HepG2 (cell line): ENCODE results near the gene ZSCAN31. TPM values are rescaled to one million over a fixed set of nuclear protein-coding genes. Genes with fewer than 3 reads are reported as not detected.

Experiments used
- ATAC-seq: fragments of 200-7000 bp; cut with Tn5 transposase; 3 replicates; pipeline ENCODE4 v1.9.1; 2020; ENCODE audit warnings: mild to moderate bottlenecking, moderate library complexity
- BruUV-seq: library from RNA; stranded (reverse); fragments of 400-500 nt; replicated peaks from 2 replicates; lab custom pipeline; 2021; lab: Mats Ljungman, UMichigan
- CTCF ChIA-PET: fragments of 300-600 bp; formaldehyde crosslinking; extraction: SDS; loops from one replicate; lab custom pipeline; 2021; ENCODE audit warnings: low total read pairs, inconsistent platforms, low intra/inter-chr PET ratio; lab: Yijun Ruan, JAX
- POLR2A ChIA-PET: fragments of 350-600 bp; sonication (Branson Sonifier 250); formaldehyde crosslinking; loops from one replicate; lab custom pipeline; 2020; ENCODE audit warnings: antibody characterized with exemption, inconsistent platforms; lab: Yijun Ruan, JAX
- DNase-seq: peaks from one replicate; pipeline ENCODE4 v3.0.0-alpha.2; 2015; ENCODE audit warnings: low spot score
- FAIRE-seq: peaks from 3 replicates; lab custom pipeline; 2011; peaks lifted over from hg19 to GRCh38; lab: Jason Lieb, UNC
- H2AFZ ChIP-seq: one replicate; pipeline ENCODE4 v1.6.1; 2011; ENCODE audit warnings: low read length, inconsistent platforms
- H3K27ac ChIP-seq: fragments of 300-600 bp; 3 replicates; pipeline ENCODE4 v1.8.0; 2011; ENCODE audit warnings: mixed run types, mild to moderate bottlenecking, mixed read lengths, low read length, inconsistent platforms; ENCODE audit not compliant: insufficient read depth; ENCODE audit errors: extremely low read length
- H3K27me3 ChIP-seq, 2 experiments: fragments of 200-600 bp in 1 of 2; 2 replicates in 1 of 2; 3 replicates in 1 of 2; pipeline versions ENCODE4 v1.6.0 to v1.8.0; 2011; ENCODE audit warnings: low read length in 2 of 2, mild to moderate bottlenecking in 2 of 2, moderate library complexity in 2 of 2, inconsistent platforms in 1 of 2; ENCODE audit not compliant: insufficient read depth in 2 of 2, control insufficient read depth in 1 of 2
- H3K36me3 ChIP-seq, 2 experiments: fragments of 200-600 bp in 1 of 2; replicated peaks in 1 of 2; 2 replicates in 1 of 2; 3 replicates in 1 of 2; pipeline versions ENCODE4 v1.5.1 to v1.8.0; 2011; ENCODE audit warnings: low read length in 2 of 2, inconsistent platforms in 1 of 2; ENCODE audit not compliant: insufficient read depth in 2 of 2, control insufficient read depth in 1 of 2
- H3K4me1 ChIP-seq: 2 replicates; pipeline ENCODE4 v1.5.1; 2012; ENCODE audit warnings: low read length, inconsistent platforms; ENCODE audit not compliant: insufficient read depth
- H3K4me2 ChIP-seq: 2 replicates; pipeline ENCODE4 v1.6.0; 2011; ENCODE audit warnings: low read depth, low read length, inconsistent platforms
- H3K4me3 ChIP-seq, 3 experiments: fragments of 200-600 bp in 1 of 3; sonication (generic), shearing (Covaris generic) in 1 of 3; replicated peaks in 1 of 3; 2 replicates each; pipeline ENCODE4 v1.5.1; 2011 to 2016; ENCODE audit warnings: low read length in 3 of 3, inconsistent platforms in 2 of 3, low read depth in 2 of 3, mild to moderate bottlenecking in 2 of 3, control low read depth in 1 of 3, mixed read lengths in 1 of 3; ENCODE audit not compliant: insufficient read depth in 1 of 3
- H3K79me2 ChIP-seq: one replicate; pipeline ENCODE4 v1.6.1; 2011; ENCODE audit warnings: low read length, inconsistent platforms; ENCODE audit not compliant: insufficient read depth
- H3K9ac ChIP-seq: 2 replicates; pipeline ENCODE4 v1.6.0; 2011; ENCODE audit warnings: mild to moderate bottlenecking, low read depth, low read length, inconsistent platforms; ENCODE audit not compliant: insufficient read depth
- H3K9me3 ChIP-seq: 2 replicates; pipeline ENCODE4 v1.5.1; 2012; ENCODE audit warnings: mild to moderate bottlenecking, low read length
- H4K20me1 ChIP-seq: 2 replicates; pipeline ENCODE4 v1.6.0; 2011; ENCODE audit warnings: inconsistent platforms, mild to moderate bottlenecking, low read length, moderate library complexity; ENCODE audit not compliant: insufficient read depth
- CHD2 ChIP-seq: IDR thresholded peaks from 2 replicates; pipeline ENCODE4 v1.6.1; 2011; ENCODE audit warnings: low read depth, low read length, improper control_type of control experiment
- CREBL2 ChIP-seq: sonication (generic); formaldehyde crosslinking; IDR thresholded peaks from 2 replicates; pipeline ENCODE4 v1.8.1; 2023; ENCODE audit warnings: missing genetic modification reagents, mild to moderate bottlenecking, borderline replicate concordance
- FOSL2 ChIP-seq: sonication (generic); formaldehyde crosslinking; IDR thresholded peaks from 2 replicates; pipeline ENCODE4 v1.4.0; 2020; ENCODE audit warnings: missing genetic modification reagents
- GMEB1 ChIP-seq: sonication (generic); formaldehyde crosslinking; IDR thresholded peaks from 2 replicates; pipeline ENCODE4 v1.5.1; 2020; ENCODE audit warnings: missing genetic modification reagents, mild to moderate bottlenecking, borderline replicate concordance
- HMG20A ChIP-seq: IDR thresholded peaks from 2 replicates; pipeline ENCODE4 v1.6.1; 2016; ENCODE audit warnings: borderline replicate concordance
- HNRNPK ChIP-seq: fragments of 200-400 bp; formaldehyde crosslinking; IDR thresholded peaks from 2 replicates; pipeline ENCODE4 v1.6.1; 2018; ENCODE audit warnings: low read length, low read depth, moderate library complexity, mild to moderate bottlenecking; ENCODE audit not compliant: poor library complexity, severe bottlenecking
- KMT2A ChIP-seq: sonication (generic); formaldehyde crosslinking; IDR thresholded peaks from 2 replicates; pipeline ENCODE4 v1.4.0; 2020; ENCODE audit warnings: missing genetic modification reagents
- MAFK ChIP-seq, 2 experiments: IDR thresholded peaks in 1 of 2; conservative IDR thresholded peaks in 1 of 2; 2 replicates each; pipeline ENCODE4 v1.6.1; 2011; ENCODE audit warnings: improper control_type of control experiment in 2 of 2, low read length in 2 of 2
- NR2F6 ChIP-seq, 2 experiments: IDR thresholded peaks; 2 replicates each; pipeline ENCODE4 v1.6.1; 2016; ENCODE audit warnings: antibody characterized with exemption in 1 of 2, mild to moderate bottlenecking in 1 of 2
- PLRG1 ChIP-seq: fragments of 450-650 bp; conservative IDR thresholded peaks from 2 replicates; pipeline ENCODE4 v1.6.1; 2016
- SCMH1 ChIP-seq: sonication (generic); formaldehyde crosslinking; IDR thresholded peaks from 2 replicates; pipeline ENCODE4 v1.9.0; 2021; ENCODE audit warnings: missing genetic modification reagents, mild to moderate bottlenecking, borderline replicate concordance
- SNAPC2 ChIP-seq: sonication (generic); formaldehyde crosslinking; IDR thresholded peaks from 2 replicates; pipeline ENCODE4 v1.8.1; 2022; ENCODE audit warnings: mild to moderate bottlenecking, missing genetic modification reagents
- TAF1 ChIP-seq: sonication (generic); formaldehyde crosslinking; IDR thresholded peaks from 2 replicates; pipeline ENCODE4 v1.4.0; 2020; ENCODE audit warnings: missing genetic modification reagents
- ZBTB44 ChIP-seq: sonication (generic); formaldehyde crosslinking; IDR thresholded peaks from 2 replicates; pipeline ENCODE4 v1.4.0; 2020; ENCODE audit warnings: missing genetic modification reagents
- ZNF569 ChIP-seq: sonication (generic); formaldehyde crosslinking; IDR thresholded peaks from 2 replicates; pipeline ENCODE4 v1.5.0; 2020; ENCODE audit warnings: mild to moderate bottlenecking, missing genetic modification reagents, moderate library complexity, borderline replicate concordance
- ZNF788 ChIP-seq: sonication (generic); formaldehyde crosslinking; IDR thresholded peaks from 2 replicates; pipeline ENCODE4 v1.5.0; 2020; ENCODE audit warnings: mild to moderate bottlenecking, missing genetic modification reagents, borderline replicate concordance
- WGBS: methylation state at CpG from one replicate; pipeline ENCODE4 v1.1.6; 2017; ENCODE audit warnings: low lambda C conversion rate; 5-methylcytosine and 5-hydroxymethylcytosine counted together
- in situ Hi-C: cut with HindIII; loops from 2 replicates; pipeline ENCODE4 v1.10.0; 2017; ENCODE audit warnings: low pct_unique_long_range_greater_than_20kb; ENCODE audit not compliant: extremely low pct_ligation_motif_present
- intact Hi-C: fragments of 100-400 bp; cut with micrococcal nuclease; formaldehyde crosslinking; loops from one replicate; pipeline ENCODE4 v1.10.0; 2022; ENCODE audit not compliant: unreplicated experiment
- polyA plus RNA-seq, 8 experiments: library from polyadenylated mRNA; depleted of rRNA in 3 of 8; stranded (reverse) in 7 of 8; unstranded in 1 of 8; fragments of >200 nt; fragmentation: Illumina TruSeq in 4 of 8; extraction: Trizol in 4 of 8; gene quantifications; 2 replicates each; pipeline versions ENCODE4 v1.2.1 to v1.2.3, GENCODE V29; 2011 to 2016; ENCODE audit warnings: low read depth in 4 of 8, missing spikeins in 1 of 8, mixed read lengths in 1 of 8; ENCODE audit not compliant: insufficient read depth in 1 of 8
- total RNA-seq, 5 experiments: library from RNA; depleted of rRNA; stranded (reverse); fragments of >200 nt; fragmentation: Illumina TruSeq; extraction: Trizol; gene quantifications; 2 replicates each; pipeline ENCODE4 v1.2.3, GENCODE V29; 2016; ENCODE audit warnings: low read depth in 1 of 5

ZSCAN31 gene
- total and polyA plus RNA-seq, 2 of the 13 experiments (the other 11 are each of a cell fraction or from before 2014, with no cell fraction given) = 5.3 to 6.2 TPM

- intact Hi-C loops = no loop called here
- Histone ChIP-seq H2AFZ (no peak overlapping the region), H3K36me3 (no peaks in the 10 kb centered on the region), H4K20me1 (no peaks in the 10 kb centered on the region), H3K4me3 (no peak overlapping the region), H3K9ac (no peak overlapping the region), H3K27ac (no peak overlapping the region), H3K79me2 (peaks cover 26% of the 10 kb centered on the region), H3K9me3 (no peaks in the 10 kb centered on the region), H3K4me2 (no peak overlapping the region), H3K4me1 (peaks cover 40% of the 10 kb centered on the region), H3K27me3 (no peaks in the 10 kb centered on the region; a peak in 1 of 5 replicates)
- BruUV-seq = no TSS peak
- ChIA-PET POLR2A (interaction anchor here (1.9 kb wide), 1 partner anchor 17 kb away, joined by 9 read pairs; the partner anchor contains the start of gene ZSCAN31), CTCF (no interaction called here)
- FAIRE-seq (no peak), ATAC-seq (no peak), DNase-seq (no peak)
- 96% methylated on average over 3 of the region's 3 CpGs for WGBS
- TF ChIP-seq MAFK (conservative IDR thresholded peaks at IDR 0.05 in 1 of 2, IDR thresholded peaks at IDR 0.05 in 1 of 2; ENCODE audit: low read length in 2 of 2) = peak; percentile 18 to 21; a peak in 1 of 4 replicates
- TF ChIP-seq PLRG1 = no peak
- no peak for TF ChIP-seq TAF1
- TF ChIP-seq, all 625 proteins: peak for 1
- in situ Hi-C loops = no loop called here
Measured at GRCh38 chr6:28353356-28353755, 17.4 kb upstream of the ZSCAN31 start.

- Histone ChIP-seq H3K36me3 (no peaks in the 10 kb centered on the region), H3K9ac (no peak overlapping the region), H3K27ac (peak overlapping the region; percentile 77), H3K79me2 (peaks cover 26% of the 10 kb centered on the region), H3K27me3 (no peaks in the 10 kb centered on the region; a peak in 1 of 5 replicates), H3K4me2 (peak overlapping the region; percentile 92), H3K9me3 (no peaks in the 10 kb centered on the region), H4K20me1 (no peaks in the 10 kb centered on the region), H3K4me3 (no peak overlapping the region), H2AFZ (no peak overlapping the region), H3K4me1 (peaks cover 33% of the 10 kb centered on the region)
- ChIA-PET CTCF (no interaction called here), POLR2A (interaction anchor here (2.1 to 2.3 kb wide), 4 partner anchors 16 to 99 kb away, joined by 18 to 28 read pairs (median 23); partner anchors contain the start of genes ZKSCAN4, ZSCAN26 and ZSCAN31)
- intact Hi-C loops (no loop called here), in situ Hi-C loops (no loop called here)
- BruUV-seq = no TSS peak
- no peak for DNase-seq
- ATAC-seq = no peak
- FAIRE-seq = no peak
- 95% methylated on average over 2 of the region's 2 CpGs for WGBS
- no peak for TF ChIP-seq FOSL2
- no peak for TF ChIP-seq KMT2A
- TF ChIP-seq HNRNPK = peak; percentile 97
- TF ChIP-seq NR2F6 (IDR thresholded peaks at IDR 0.05) = no peak
- no peak for TF ChIP-seq NR2F6 (CRISPR knock-in tag; IDR thresholded peaks at IDR 0.05)
- no peak for TF ChIP-seq SNAPC2
- no peak for TF ChIP-seq SCMH1 (CRISPR knock-in tag)
- TF ChIP-seq CREBL2 (CRISPR knock-in tag) = no peak
- TF ChIP-seq ZBTB44 = no peak
- no peak for TF ChIP-seq GMEB1 (CRISPR knock-in tag)
- no peak for TF ChIP-seq CHD2
- TF ChIP-seq ZNF788 (CRISPR knock-in tag) = no peak
- TF ChIP-seq HMG20A (CRISPR knock-in tag) = no peak
- TF ChIP-seq ZNF569 (CRISPR knock-in tag) = no peak
Measured at GRCh38 chr6:28351493-28351925, 15.6 kb upstream of the ZSCAN31 start.
